NCI-H1436 (cell line): ENCODE results near the gene LARP1.
"Not testable (repeated sequence)": the region's sequence is repeated elsewhere in the genome, so short reads cannot be mapped to it uniquely, and the experiment has no call there.

Experiments used
- DNase-seq: peaks from one replicate; lab custom pipeline; 2025; lab: John Stamatoyannopoulos, UW

LARP1 gene

GRCh38 chr5:154794525-154795234 is 39.5 kb downstream of the LARP1 start:
- no peak for DNase-seq

GRCh38 chr5:154795235-154795596 is 40.0 kb downstream of the LARP1 start:
- no peak for DNase-seq

GRCh38 chr5:154797762-154798161 is 42.6 kb downstream of the LARP1 start:
- no peak for DNase-seq

- DNase-seq: no peak
Observed at GRCh38 chr5:154800582-154800981, 45.4 kb downstream of the LARP1 start.

GRCh38 chr5:154801083-154801482 is 45.9 kb downstream of the LARP1 start:
- no peak for DNase-seq

GRCh38 chr5:154802050-154802449 is 46.9 kb downstream of the LARP1 start:
- DNase-seq: no peak

GRCh38 chr5:154806176-154806575 is 51.0 kb downstream of the LARP1 start:
- DNase-seq: no peak

- no peak for DNase-seq
Observed at GRCh38 chr5:154811239-154811638, 56.1 kb downstream of the LARP1 start.

- DNase-seq: peak; percentile 10
Observed at GRCh38 chr5:154811653-154812465, 56.7 kb downstream of the LARP1 start.

GRCh38 chr5:154813158-154813557 is 58.0 kb downstream of the LARP1 start:
- DNase-seq: no peak

GRCh38 chr5:154813736-154814135 is 58.6 kb downstream of the LARP1 start:
- no peak for DNase-seq

GRCh38 chr5:154815025-154815424 is 59.8 kb downstream of the LARP1 start:
- DNase-seq: no peak

- no peak for DNase-seq
Observed at GRCh38 chr5:154815684-154816247, 60.6 kb downstream of the LARP1 start.

- DNase-seq: no peak
Observed at GRCh38 chr5:154816891-154817492, 61.8 kb downstream of the LARP1 start.

- DNase-seq: no peak
Observed at GRCh38 chr5:154817815-154818214, 62.6 kb downstream of the LARP1 start.

- no peak for DNase-seq
Observed at GRCh38 chr5:154818471-154819116, 63.4 kb downstream of the LARP1 start.

GRCh38 chr5:154819546-154819945 is 64.4 kb downstream of the LARP1 start:
- no peak for DNase-seq

GRCh38 chr5:154820383-154820782 is 65.2 kb downstream of the LARP1 start:
- DNase-seq: no peak

- DNase-seq: not testable (repeated sequence)
Observed at GRCh38 chr5:154822896-154823295, 67.7 kb downstream of the LARP1 start.

- no peak for DNase-seq
Observed at GRCh38 chr5:154823605-154824004, 68.4 kb downstream of the LARP1 start.

GRCh38 chr5:154824070-154824469 is 68.9 kb downstream of the LARP1 start:
- DNase-seq: no peak

- DNase-seq: no peak
Observed at GRCh38 chr5:154829181-154829588, 74.0 kb downstream of the LARP1 start.
